PFSK-1 (cell line): ENCODE measurements around the gene GABRQ.
"Not testable (repeated sequence)": the region's sequence is repeated elsewhere in the genome, so short reads cannot be mapped to it uniquely, and the experiment has no call there.

Experiments
- FOXP2 ChIP-seq: optimal IDR thresholded peaks from 2 replicates; pipeline ENCODE3; 2011; ENCODE audit warnings: borderline replicate concordance, control low read depth, inconsistent platforms; ENCODE audit not compliant: insufficient read depth; ENCODE audit errors: extremely low read length, extremely low read depth
- POLR2AphosphoS5 ChIP-seq: IDR thresholded peaks from 2 replicates; pipeline ENCODE4 v1.6.1; 2012; ENCODE audit warnings: low read depth, mild to moderate bottlenecking, control low read depth, low read length, moderate library complexity
- REST ChIP-seq, 2 experiments: IDR thresholded peaks; 2 replicates each; pipeline versions ENCODE4 v1.6.1 to v1.8.0; 2011 to 2012; ENCODE audit warnings: low read depth in 2 of 2, low read length in 2 of 2, control low read depth in 1 of 2, inconsistent platforms in 1 of 2, mild to moderate bottlenecking in 1 of 2, moderate library complexity in 1 of 2; ENCODE audit not compliant: insufficient read depth in 1 of 2
- SIN3A ChIP-seq: IDR thresholded peaks from 2 replicates; pipeline ENCODE4 v1.6.1; 2012; ENCODE audit warnings: mild to moderate bottlenecking, low read length, moderate library complexity, borderline replicate concordance; ENCODE audit not compliant: insufficient read depth
- TAF1 ChIP-seq: IDR thresholded peaks from 2 replicates; pipeline ENCODE4 v1.6.1; 2012; ENCODE audit warnings: low read length, control low read depth, borderline replicate concordance; ENCODE audit not compliant: insufficient read depth

The GABRQ gene

GRCh38 chrX:152658302-152658701 lies 20.6 kb downstream of the GABRQ start:
- TF ChIP-seq TAF1 = no peak

- TF ChIP-seq REST (IDR thresholded peaks at IDR 0.05; ENCODE audit: insufficient read depth in 1 of 2, low read depth in 2 of 2, low read length in 2 of 2) (no peak), TAF1 (no peak), POLR2AphosphoS5 (no peak), SIN3A (no peak), FOXP2 (no peak)
These were observed 25.4 kb downstream of the GABRQ start for GRCh38 chrX:152663086-152663485.

- TF ChIP-seq POLR2AphosphoS5 (no peak), SIN3A (no peak), FOXP2 (no peak), TAF1 (no peak), REST (IDR thresholded peaks at IDR 0.05; ENCODE audit: insufficient read depth in 1 of 2, low read depth in 2 of 2, low read length in 2 of 2) (no peak)
These were observed 36.4 kb downstream of the GABRQ start for GRCh38 chrX:152674135-152674534.

GRCh38 chrX:152697952-152698931 lies 60.5 kb downstream of the GABRQ start, which contains the start of gene MAGEA3:
Gene MAGEA3, plus strand, starts transcription at chrX:152698794. Its CDS starts 2,039 bp downstream, at chrX:152700833.
- TF ChIP-seq POLR2AphosphoS5, SIN3A, TAF1: not testable (repeated sequence)
